Measurements from ENCODE around the gene CPNE8.

Gene CPNE8

GRCh38 chr12:38905480-38906351 lies at the start of gene CPNE8:
Gene CPNE8, minus strand, starts transcription at chr12:38905591. Its CDS starts 57 bp downstream, at chr12:38905534.
- DNase-seq (ENCODE audit: low read depth), result peak; percentile 8

GRCh38 chr12:38954238-38954873 lies 49.0 kb upstream of the CPNE8 start:
- DNase-seq (ENCODE audit: low read depth), result no peak

GRCh38 chr12:38949363-38949762 lies 44.0 kb upstream of the CPNE8 start:
- DNase-seq (ENCODE audit: low read depth), result no peak

GRCh38 chr12:38934686-38935085 lies 29.3 kb upstream of the CPNE8 start:
- no peak for DNase-seq (ENCODE audit: low read depth)

- no peak for DNase-seq (ENCODE audit: low read depth)
These were observed 28.7 kb upstream of the CPNE8 start for GRCh38 chr12:38934078-38934584.

GRCh38 chr12:38932320-38932719 lies 26.9 kb upstream of the CPNE8 start:
- no peak for DNase-seq (ENCODE audit: low read depth)

- DNase-seq (ENCODE audit: low read depth), result no peak
These were observed 26.1 kb upstream of the CPNE8 start for GRCh38 chr12:38931461-38931860.

GRCh38 chr12:38930990-38931389 lies 25.6 kb upstream of the CPNE8 start:
- no peak for DNase-seq (ENCODE audit: low read depth)

- no peak for DNase-seq (ENCODE audit: low read depth)
These were observed 21.1 kb upstream of the CPNE8 start for GRCh38 chr12:38926501-38926900.

- DNase-seq (ENCODE audit: low read depth), result no peak
These were observed 15.8 kb upstream of the CPNE8 start for GRCh38 chr12:38921025-38921677.

GRCh38 chr12:38919191-38919590 lies 13.8 kb upstream of the CPNE8 start:
- no peak for DNase-seq (ENCODE audit: low read depth)

- no peak for DNase-seq (ENCODE audit: low read depth)
These were observed 10.2 kb upstream of the CPNE8 start for GRCh38 chr12:38915429-38916182.

- DNase-seq (ENCODE audit: low read depth), result no peak
These were observed 6.7 kb upstream of the CPNE8 start for GRCh38 chr12:38912116-38912515.

- DNase-seq (ENCODE audit: low read depth), result no peak
These were observed 6.2 kb upstream of the CPNE8 start for GRCh38 chr12:38911611-38912010.

GRCh38 chr12:38907201-38907923 lies 2.0 kb upstream of the CPNE8 start:
- DNase-seq (ENCODE audit: low read depth), result no peak

- DNase-seq (ENCODE audit: low read depth), result peak; percentile 30
These were observed 1.2 kb upstream of the CPNE8 start for GRCh38 chr12:38906482-38907200.

GRCh38 chr12:38904537-38905479 lies 583 bp downstream of the CPNE8 start:
- no peak for DNase-seq (ENCODE audit: low read depth)

GRCh38 chr12:38903596-38903995 lies 1.8 kb downstream of the CPNE8 start:
- DNase-seq (ENCODE audit: low read depth), result no peak

- DNase-seq (ENCODE audit: low read depth), result no peak
These were observed 7.2 kb downstream of the CPNE8 start for GRCh38 chr12:38898001-38898684.

Measured in stimulated activated CD8-positive, alpha-beta memory T cell treated with anti-CD3 and anti-CD28 coated beads, Interleukin-7, amount 100 ng/mL, for 24 hours (primary cell).